Measurements from ENCODE around the gene LRP11.
"Not testable (repeated sequence)": the region's sequence is repeated elsewhere in the genome, so short reads cannot be mapped to it uniquely, and the experiment has no call there.

LRP11 gene

GRCh38 chr6:149869275-149869892 is 5.2 kb upstream of the LRP11 start:
- no peak for DNase-seq (ENCODE audit: low read depth)

GRCh38 chr6:149867876-149868640 is 3.9 kb upstream of the LRP11 start:
- DNase-seq (ENCODE audit: low read depth), result peak; percentile 50

GRCh38 chr6:149864578-149865535 is 698 bp upstream of the LRP11 start:
- peak; percentile 82 for DNase-seq (ENCODE audit: low read depth)

- DNase-seq (ENCODE audit: low read depth), result peak; percentile 77
Measured at GRCh38 chr6:149862922-149863697, 1.0 kb downstream of the LRP11 start.

GRCh38 chr6:149862424-149862738 is 1.8 kb downstream of the LRP11 start:
- not testable (repeated sequence) for DNase-seq (ENCODE audit: low read depth)

- DNase-seq (ENCODE audit: low read depth), result no peak
Measured at GRCh38 chr6:149861603-149862423, 2.3 kb downstream of the LRP11 start.

- peak; percentile 79 for DNase-seq (ENCODE audit: low read depth)
Measured at GRCh38 chr6:149860834-149861602, 3.1 kb downstream of the LRP11 start.

GRCh38 chr6:149860513-149860833 is 3.7 kb downstream of the LRP11 start:
- no peak for DNase-seq (ENCODE audit: low read depth)

- DNase-seq (ENCODE audit: low read depth), result no peak
Measured at GRCh38 chr6:149859938-149860337, 4.2 kb downstream of the LRP11 start.

GRCh38 chr6:149859368-149859767 is 4.8 kb downstream of the LRP11 start:
- DNase-seq (ENCODE audit: low read depth), result peak; percentile 98

GRCh38 chr6:149857541-149857940 is 6.6 kb downstream of the LRP11 start:
- no peak for DNase-seq (ENCODE audit: low read depth)

- DNase-seq (ENCODE audit: low read depth), result peak; percentile 50
Measured at GRCh38 chr6:149856256-149856994, 7.7 kb downstream of the LRP11 start.

- DNase-seq (ENCODE audit: low read depth), result no peak
Measured at GRCh38 chr6:149855741-149856140, 8.4 kb downstream of the LRP11 start.

- DNase-seq (ENCODE audit: low read depth), result peak; percentile 96
Measured at GRCh38 chr6:149855040-149855654, 9.0 kb downstream of the LRP11 start.

- no peak for DNase-seq (ENCODE audit: low read depth)
Measured at GRCh38 chr6:149854532-149854931, 9.6 kb downstream of the LRP11 start.

- DNase-seq (ENCODE audit: low read depth), result not testable (repeated sequence)
Measured at GRCh38 chr6:149854017-149854416, 10.1 kb downstream of the LRP11 start.

GRCh38 chr6:149852881-149853280 is 11.3 kb downstream of the LRP11 start:
- no peak for DNase-seq (ENCODE audit: low read depth)

GRCh38 chr6:149852180-149852579 is 12.0 kb downstream of the LRP11 start:
- peak; percentile 93 for DNase-seq (ENCODE audit: low read depth)

GRCh38 chr6:149851461-149852110 is 12.6 kb downstream of the LRP11 start:
- peak; percentile 85 for DNase-seq (ENCODE audit: low read depth)

Measured in iris pigment epithelial cell (primary cell).